ENCODE results near the gene APEX2.
A peak's percentile ranks its signal among the peaks of the same experiment; 100 is the strongest.
"Not testable (repeated sequence)": the region's sequence is repeated elsewhere in the genome, so short reads cannot be mapped to it uniquely, and the experiment has no call there.

APEX2 gene, protein sequence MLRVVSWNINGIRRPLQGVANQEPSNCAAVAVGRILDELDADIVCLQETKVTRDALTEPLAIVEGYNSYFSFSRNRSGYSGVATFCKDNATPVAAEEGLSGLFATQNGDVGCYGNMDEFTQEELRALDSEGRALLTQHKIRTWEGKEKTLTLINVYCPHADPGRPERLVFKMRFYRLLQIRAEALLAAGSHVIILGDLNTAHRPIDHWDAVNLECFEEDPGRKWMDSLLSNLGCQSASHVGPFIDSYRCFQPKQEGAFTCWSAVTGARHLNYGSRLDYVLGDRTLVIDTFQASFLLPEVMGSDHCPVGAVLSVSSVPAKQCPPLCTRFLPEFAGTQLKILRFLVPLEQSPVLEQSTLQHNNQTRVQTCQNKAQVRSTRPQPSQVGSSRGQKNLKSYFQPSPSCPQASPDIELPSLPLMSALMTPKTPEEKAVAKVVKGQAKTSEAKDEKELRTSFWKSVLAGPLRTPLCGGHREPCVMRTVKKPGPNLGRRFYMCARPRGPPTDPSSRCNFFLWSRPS

DNA sequence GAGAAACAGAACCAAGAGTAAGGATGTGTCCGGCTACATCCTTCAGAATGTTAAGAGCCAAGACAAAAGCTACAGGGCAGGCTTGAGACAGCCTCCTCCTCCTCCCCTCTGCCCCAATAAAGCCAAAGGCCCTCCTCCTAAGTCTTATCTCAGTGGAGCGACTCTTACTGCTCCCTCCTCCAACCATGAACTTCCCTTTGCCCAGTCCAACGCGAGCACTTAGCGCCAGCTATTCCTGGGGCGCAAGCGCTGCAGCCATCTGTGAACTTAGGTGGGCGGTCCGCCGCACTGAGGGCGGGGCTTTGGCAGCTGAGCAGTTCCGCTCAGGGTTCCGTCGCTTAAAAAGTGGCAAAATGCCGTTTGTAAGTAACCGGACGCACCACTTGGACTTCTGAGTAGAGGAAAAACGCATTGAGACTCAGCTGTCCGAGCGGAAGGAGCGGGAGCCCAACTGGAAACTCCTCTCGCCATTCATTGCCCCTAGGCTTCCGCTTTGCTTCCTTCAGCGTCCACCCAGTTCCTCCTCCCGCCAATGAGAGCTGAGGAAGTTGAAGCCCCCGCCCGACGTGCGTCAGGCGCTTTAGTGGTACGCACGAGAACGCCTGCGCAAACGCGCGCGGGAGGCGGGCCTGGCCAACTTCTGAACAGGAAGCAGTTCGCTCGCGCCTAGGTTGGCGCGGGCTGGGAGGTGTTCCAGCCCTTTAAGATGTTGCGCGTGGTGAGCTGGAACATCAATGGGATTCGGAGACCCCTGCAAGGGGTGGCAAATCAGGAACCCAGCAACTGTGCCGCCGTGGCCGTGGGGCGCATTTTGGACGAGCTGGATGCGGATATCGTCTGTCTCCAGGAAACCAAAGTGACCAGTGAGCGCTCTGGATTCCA is at the start of gene APEX2:
Gene APEX2 (plus strand): TSS at position 647 of the 882 bp plus-strand sequence. CDS start 60 bp downstream, at position 707.
- DNase-seq = peak; percentile 76

DNA sequence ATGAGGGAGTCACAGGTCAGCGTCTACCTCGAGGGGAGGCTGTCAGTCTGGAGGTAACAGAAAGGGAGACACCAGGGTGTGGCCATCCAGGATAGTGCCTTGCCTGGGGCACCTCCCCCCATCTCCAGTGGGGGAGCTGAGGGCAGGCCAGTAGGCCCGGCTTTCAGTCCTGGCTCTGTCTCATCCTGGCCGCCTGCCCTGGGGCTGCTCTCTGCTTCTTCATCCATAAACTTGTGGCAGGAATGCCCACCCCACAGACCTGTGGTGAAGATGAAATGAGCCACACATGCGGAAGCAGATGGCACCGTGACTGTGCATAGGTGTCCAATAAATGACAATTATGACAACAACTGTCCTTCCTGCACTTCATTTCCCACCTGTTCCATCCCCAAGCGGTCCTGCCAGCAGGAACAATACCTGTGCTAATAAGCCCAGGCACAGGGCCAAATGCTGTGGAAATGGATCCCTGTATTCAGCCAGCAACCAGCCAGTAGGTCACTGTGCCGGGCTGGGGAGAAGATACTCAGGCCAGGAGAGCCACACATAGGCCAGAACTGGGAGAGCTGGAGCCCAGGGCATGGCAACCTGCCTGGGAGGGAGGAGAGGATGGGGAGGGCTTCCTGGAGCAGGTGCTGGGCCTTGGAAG is 49.3 kb upstream of the APEX2 start:
- no peak for DNase-seq

DNA sequence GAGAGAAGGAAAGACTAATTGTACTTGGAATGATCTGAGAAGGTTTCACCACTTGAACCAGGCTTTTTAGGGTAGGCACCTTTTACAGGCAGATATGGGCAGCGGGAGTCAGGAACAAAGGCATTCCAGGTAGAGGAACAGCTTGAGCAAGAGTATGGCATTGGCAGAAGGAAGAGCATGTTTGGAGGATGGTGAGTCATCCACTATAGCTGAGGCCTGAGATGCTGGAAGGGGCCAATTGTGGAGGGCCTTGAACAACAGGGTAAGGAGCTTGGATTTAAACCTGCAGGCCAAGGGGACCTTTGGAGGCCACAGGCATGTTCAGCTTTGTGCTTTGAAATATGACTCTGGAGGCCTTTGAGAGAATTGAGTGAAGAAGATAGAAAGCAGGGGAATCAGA is 38.4 kb upstream of the APEX2 start:
- no peak for DNase-seq

DNA sequence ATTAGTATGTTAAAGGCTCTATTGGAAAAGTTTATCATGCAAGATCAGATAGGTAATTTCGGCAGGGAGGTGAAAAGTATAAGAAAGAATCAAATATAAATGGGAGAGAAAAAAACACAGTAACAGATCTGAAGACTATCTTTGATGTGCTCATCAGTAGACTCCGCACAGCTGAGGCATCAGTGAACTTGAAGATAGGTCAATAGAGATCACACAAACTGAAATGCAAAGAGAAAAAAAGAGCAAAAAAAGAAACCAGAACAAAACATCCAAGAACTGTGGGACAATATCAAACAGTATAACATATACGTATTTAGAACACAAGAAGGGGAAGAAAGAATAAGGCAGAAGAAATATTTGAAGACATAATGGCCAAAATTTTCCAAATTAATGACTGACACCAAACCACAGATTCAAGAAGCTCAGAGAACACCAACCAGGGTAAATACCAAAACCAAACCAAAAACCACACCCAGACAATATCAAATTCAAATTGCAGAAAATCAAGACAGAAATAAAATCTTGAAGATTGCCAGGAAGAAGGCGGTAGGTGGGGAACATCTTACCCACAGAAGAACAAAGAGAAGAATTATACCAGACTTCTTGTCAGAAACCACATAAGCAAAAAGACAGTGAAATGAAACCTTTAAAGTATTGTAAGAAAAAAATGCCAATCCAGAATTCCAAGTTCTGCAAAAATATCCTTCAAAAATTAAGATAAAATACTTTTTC is 35.2 kb upstream of the APEX2 start:
- DNase-seq = no peak

DNA sequence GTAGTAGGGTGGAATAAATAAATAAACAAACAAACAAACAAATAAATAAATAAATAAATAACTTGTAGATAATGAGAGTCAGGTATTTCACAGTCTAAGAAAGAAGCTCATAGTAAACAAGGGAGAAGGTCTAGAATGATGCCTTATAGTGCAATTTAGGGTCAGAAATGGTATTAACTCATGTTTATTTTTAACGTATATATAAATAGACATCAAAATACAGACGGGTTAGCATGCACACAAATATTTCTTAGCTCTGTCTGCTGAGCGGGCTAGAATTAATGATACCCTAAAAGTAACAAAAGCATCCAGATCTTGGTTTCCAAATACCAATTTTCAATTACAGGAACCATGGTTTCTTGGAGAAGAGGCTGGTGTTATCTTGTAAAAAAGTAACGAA is 22.8 kb upstream of the APEX2 start:
- no peak for DNase-seq

DNA sequence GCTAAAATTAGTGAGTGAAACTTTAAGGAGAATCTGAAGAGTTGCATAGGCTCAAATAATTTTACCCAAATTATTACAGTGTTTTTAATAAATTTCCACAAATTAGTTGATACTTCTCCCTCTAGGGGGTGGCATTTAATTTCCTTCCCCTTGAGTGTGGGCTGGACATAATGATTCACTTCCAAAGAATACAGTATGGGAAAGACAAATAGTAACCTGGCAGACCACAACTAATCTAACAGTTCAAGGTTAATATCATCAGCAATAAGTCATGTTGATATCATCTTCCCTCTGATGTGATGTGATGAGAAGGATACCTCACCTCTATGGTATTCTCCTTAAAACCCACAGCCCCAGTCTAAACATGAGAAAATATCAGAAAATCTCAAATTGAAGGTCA is 21.7 kb upstream of the APEX2 start:
- no peak for DNase-seq

DNA sequence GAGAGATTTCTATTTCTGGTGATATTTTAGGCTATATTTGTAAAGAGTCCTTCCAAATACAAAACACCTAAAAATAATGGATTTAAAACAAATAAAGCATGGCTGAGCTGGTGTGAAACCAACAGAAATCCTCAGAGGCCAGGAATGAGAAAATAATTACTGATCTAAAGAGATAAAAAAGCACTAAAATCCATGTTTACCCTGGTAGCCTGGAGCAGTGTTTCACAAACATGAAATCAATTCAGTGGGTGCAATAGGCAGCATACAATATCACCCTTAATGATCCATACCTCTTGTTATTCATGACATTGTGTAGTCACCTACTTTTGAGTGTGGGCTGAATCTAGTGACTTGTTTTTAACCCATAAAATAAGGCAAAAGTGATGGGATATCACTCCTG is 20.7 kb upstream of the APEX2 start:
- no peak for DNase-seq

DNA sequence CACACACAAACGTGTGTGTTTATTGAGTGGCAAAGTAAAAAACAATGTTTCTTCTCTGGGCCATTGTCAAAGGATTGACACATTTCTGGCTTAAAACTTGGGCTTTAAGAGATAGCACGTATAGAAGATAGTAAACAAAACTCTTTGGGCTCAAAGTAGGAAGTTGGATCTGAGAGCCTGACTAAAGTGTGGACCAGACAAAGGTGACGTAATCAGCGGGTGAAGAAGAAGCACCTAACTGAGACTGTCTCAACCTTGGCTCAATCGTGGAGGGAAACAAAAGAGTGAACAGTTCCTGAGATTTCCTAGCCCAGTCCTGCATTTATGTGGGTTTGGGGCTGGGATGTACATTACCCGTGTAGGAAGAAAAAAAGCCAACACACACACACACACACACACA is 19.8 kb upstream of the APEX2 start:
- no peak for DNase-seq

DNA sequence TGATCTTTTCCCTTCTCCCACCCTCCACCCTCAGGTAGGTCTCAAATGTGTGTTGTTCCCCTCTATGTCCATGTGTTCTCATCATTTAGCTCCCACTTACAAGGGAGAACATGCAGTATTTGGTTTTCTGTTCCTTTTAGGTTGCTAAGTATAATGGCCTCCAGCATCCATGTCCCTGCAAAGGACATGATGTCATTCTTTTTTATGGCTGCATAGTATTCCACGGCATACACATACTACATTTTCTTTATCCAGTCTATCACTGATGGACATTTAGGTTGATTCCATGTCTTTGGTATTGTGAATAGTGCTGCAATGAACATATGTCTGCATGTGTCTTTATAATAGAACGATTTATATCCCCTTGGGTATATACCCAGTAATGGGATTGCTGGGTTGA is 16.9 kb upstream of the APEX2 start:
- not testable (repeated sequence) for DNase-seq

DNA sequence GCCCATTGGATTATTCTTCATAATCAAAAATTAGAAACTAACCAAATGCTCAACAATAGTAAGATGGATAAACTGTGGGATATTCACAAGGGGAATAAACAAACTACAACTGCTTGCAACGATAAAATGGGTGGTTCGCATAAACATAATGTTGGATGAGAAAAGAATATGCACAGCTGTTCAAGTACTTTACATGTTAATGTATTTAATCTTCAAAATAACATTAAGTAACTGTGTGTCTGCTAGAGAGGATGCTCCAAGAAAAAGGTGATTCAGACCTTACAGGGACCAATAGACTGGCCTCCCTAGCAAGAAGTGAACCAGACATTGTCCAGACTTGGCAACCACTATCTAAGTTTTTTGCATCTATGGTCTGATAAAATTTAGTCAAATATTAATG is 8.5 kb upstream of the APEX2 start:
- DNase-seq = no peak

DNA sequence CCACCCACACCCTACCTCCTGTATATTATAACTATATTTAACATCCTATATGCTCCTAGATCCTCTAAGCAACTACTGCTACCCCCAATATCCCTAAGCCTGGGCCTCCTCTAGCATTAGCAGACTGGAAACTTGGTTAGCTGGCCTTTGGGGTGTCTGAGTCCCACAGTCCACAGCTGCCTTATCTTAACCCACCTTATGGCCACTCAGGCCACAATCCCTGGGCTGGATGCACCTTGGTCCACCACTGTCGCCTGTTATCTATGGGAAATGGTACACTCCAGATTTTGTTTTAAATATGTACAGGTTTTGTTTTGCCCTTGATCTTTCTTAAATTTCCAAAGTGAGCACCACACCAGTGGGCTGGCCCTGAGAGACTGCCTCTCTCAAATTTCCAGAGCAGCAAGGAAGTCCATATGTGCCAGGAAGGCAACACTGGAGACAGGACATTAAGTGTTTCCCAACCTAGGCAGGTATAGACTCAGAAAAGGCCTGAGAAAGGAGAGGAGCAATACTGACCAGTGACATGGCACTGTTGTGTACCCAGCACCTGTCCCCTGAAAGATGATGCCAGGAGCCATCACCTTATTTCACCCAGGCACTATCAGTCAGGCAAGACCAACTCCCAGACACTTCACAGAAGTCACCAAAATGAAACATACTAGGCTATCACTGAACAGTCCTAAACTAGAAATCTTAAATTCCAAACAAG is 7.1 kb upstream of the APEX2 start:
- DNase-seq = no peak

DNA sequence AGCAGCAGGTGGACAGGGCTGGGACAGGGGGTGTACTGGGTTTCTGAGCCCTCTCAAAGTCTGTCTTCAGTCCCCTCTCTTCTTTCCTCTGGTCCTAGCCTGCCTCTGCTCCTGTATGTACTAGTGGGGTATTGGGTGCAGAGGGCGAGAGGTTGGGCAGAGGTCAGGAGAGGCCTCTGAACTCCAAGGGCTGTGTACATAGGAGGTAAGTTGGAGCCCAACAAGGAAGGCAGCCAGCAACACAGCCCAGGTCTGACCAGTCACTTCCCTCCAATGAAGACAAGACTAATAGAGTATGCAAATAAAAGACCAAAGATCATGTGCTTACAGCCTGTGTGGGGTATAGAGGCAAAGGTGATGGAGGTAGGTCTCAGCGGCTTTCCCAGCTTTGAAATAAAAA is 6.1 kb upstream of the APEX2 start, which contains the start of gene PFKFB1:
Gene PFKFB1 (minus strand): TSS at position 90 of the 400 bp plus-strand sequence. CDS start 181 bp downstream, outside the sequence.
- DNase-seq = no peak

DNA sequence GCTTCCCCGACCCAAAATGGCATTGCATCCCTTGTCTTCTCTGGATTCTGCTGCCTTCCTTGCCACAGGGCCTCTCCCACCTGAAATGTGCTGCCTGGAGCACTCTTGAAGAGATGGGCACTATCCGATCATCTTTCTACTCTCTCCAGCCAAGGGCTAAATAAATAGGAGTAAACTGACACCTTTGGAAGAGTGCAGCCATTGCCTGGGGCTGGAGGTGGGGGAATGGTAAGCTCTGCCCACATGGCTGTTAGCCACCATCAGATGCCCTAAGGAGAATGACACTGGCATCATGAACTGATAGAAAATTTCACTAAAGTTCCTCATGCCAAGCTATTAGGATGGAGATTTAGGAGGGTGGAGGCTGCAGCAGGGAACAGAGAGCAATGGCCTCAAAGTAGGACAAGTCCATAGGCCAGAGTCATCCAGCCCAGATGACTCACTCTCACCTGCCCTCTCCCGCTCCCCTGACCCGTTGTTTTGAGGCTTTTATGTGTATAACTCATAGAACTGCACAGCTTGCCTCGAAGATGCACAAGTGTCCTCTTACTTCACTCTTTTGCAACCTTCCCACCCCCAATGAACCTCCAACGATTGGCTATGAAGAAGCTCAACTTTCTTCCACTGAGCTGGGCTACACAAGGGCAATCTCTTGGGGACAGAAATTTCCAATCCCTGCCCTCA is 5.4 kb upstream of the APEX2 start:
- no peak for DNase-seq

DNA sequence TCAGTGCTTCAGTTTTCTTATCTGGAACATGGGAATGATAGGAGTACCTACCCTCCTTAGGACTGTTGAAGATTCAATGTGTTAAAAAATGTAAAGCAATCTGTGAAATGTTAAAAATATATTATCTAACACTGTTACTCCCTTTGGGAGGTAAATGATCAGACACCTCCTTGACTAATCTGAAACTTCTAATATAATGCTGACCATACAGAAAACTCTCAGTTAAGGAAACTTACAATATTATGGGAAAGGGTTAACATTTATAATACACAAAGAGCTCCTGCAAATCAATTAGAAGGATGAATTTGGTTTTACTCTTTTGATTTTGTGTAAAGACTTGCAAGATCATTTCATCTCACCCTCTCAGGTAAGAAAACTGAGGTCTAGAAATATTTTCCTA is 4.5 kb upstream of the APEX2 start:
- no peak for DNase-seq

DNA sequence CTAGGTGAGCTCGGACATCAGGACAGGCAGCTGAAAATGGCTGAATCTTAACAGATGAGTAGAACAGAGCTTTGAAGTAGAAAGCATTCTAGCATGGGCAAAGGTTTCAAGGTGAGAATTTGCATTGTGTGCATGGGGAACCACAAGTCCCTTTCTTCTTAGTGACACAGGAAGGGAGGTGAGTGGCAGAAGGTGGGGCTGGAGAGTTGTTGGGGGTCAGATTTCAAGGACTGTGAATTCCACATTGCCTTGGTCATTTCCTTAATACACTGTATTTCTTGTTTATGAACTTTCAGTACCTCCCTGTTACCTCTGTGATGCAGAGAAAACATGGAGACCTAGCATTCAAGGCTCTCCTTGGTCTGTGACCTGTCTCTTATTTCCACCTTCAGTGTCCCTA is 4.1 kb downstream of the APEX2 start:
- DNase-seq = no peak

DNA sequence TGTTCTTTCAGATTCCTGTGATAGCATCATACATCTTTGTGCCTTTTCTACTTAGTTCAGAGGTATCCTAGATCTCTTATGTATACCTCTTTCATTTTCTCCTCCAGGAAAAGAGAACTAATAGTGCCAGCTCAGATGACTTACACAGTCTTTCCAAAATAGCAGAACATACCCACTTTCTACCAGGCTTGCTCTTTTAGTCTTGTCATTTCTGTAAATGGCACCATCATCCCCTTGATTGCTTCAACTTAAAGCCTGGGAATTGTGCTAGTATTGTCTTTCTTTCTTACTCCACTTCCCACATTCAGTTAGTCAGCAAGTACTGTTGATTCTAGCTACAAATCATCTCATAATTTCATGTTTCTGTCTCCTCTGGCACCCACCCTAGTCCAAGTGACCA is 5.1 kb downstream of the APEX2 start:
- DNase-seq = no peak

DNA sequence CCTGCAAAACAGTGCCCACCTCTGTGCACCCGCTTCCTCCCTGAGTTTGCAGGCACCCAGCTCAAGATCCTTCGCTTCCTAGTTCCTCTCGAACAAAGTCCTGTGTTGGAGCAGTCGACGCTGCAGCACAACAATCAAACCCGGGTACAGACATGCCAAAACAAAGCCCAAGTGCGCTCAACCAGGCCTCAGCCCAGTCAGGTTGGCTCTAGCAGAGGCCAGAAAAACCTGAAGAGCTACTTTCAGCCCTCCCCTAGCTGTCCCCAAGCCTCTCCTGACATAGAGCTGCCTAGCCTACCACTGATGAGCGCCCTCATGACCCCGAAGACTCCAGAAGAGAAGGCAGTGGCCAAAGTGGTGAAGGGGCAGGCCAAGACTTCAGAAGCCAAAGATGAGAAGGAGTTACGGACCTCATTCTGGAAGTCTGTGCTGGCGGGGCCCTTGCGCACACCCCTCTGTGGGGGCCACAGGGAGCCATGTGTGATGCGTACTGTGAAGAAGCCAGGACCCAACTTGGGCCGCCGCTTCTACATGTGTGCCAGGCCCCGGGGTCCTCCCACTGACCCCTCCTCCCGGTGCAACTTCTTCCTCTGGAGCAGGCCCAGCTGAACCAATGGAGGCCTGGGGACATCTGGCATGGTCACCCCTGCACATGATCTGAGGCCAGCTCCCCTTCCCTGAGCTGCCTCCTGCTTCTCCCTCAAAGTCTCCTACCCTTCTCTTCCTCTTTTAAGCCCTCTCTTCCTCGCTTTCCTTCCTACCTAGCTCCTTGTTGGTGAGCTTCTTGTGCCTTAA is 6.9 kb downstream of the APEX2 start:
- DNase-seq = no peak

DNA sequence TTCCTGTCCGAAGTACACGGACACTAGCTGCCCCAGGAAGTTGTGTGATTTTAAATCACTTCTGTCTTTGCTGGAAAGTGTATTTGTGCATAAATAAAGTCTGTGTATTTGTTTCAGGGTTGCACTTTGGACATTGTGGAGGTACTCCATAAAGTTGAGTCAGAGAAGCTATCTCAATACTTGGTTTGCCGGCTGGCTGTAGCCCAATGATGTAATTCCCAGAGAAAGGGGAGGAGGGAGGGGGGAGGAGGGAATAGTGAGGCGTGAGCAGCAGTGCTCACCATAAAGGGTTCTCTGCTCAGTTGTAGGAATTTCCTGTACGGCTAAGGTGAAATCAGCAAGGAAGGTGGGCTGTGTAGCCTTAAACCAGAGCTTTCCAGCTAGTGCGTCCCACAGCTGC is 7.5 kb downstream of the APEX2 start:
- DNase-seq = no peak

DNA sequence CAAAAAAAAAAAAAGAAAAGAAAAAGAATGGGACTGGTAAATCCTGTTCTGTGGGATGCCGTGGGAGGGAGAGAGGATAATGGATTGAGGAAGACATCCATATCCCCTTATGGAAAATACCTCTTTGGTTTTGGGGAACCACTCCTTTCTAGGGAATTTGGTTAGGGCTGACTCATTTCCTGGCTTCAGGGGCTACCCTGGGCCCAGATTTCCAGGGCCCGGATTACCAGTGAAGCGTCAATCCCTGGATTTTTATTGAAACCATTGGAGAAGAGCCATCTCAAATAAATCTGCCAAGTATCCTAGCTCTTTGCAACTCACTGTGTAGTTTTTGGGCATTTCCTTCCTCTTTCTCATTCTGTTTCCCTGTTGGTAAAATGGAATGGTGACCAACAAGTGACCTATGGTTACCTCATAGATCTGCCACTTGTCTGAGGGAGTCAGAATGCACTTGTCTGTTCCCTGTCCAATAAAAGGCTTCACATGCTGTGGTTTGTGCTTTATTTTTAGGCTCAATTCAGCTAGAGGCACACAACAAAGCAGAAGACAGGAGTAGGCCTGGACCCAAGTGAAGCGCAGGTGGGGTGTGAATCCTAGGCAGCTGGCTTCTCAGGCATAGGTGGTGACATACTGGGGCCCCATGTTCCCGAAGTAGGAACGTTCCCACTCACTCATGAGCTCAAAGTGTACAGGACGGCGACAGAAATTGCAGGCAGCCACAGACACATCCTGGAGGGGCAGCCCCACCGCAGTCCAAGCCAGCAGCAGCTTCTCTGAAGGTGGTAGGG is 8.6 kb downstream of the APEX2 start:
- no peak for DNase-seq

DNA sequence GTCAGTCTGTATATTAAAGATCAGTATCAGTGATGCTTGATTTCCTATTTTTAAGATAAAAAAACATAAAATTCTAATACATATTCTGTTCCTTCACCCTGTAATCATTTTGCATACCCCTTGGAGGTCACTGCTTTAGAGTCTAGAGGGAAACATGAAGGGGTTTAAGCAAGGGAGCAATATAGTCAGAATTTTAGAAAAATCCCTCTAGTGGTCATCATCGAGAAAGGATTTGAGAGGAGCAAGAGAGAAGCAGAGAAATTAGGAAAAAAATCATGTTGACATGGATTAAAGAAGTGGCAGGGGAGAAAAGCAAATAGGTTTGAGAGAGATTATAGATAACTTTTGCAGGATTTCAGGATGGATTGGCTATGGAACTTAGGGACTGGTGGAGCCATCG is 11.1 kb downstream of the APEX2 start:
- DNase-seq = no peak
